ENCODE data around the gene CTNND2. TPM values are rescaled to one million over a fixed set of nuclear protein-coding genes. Genes with fewer than 3 reads are reported as not detected.

Gene CTNND2
- total RNA-seq, 4 donors from 2014 or later = 0.22 to 2.8 (median 0.39) TPM

GRCh38 chr5:11483630-11484029 lies 420.6 kb downstream of the CTNND2 start:
- intact Hi-C loops (cut with DNase I) = no loop called here
- Histone ChIP-seq H3K36me3 (no peaks in the 10 kb centered on the region), H3K27ac (no peak overlapping the region), H3K4me3 (replicated peaks in 1 of 3) (no peak overlapping the region), H3K9me3 (no peaks in the 10 kb centered on the region), H3K27me3 (no peaks in the 10 kb centered on the region), H3K4me1 (peaks cover 11% of the 10 kb centered on the region in 2 donors)
- peak; percentile 33 to 35 for DNase-seq
- WGBS, 2 donors = 26 to 40% methylated on average over 5 of the region's 5 CpGs
- no peak for TF ChIP-seq POLR2A (IDR thresholded peaks at IDR 0.05)
- no peak for TF ChIP-seq CTCF (IDR thresholded peaks at IDR 0.05)

GRCh38 chr5:11482011-11482410 lies 422.2 kb downstream of the CTNND2 start:
- Histone ChIP-seq H3K27me3 (no peaks in the 10 kb centered on the region), H3K4me3 (replicated peaks in 1 of 3) (no peak overlapping the region), H3K9me3 (no peaks in the 10 kb centered on the region), H3K4me1 (peaks cover 11% of the 10 kb centered on the region in 2 donors), H3K27ac (no peak overlapping the region), H3K36me3 (no peaks in the 10 kb centered on the region)
- TF ChIP-seq POLR2A (IDR thresholded peaks at IDR 0.05) = no peak
- no peak for TF ChIP-seq CTCF (IDR thresholded peaks at IDR 0.05)
- intact Hi-C loops (cut with DNase I) = no loop called here
- WGBS, 2 donors = 90 to 94% methylated on average over 4 of the region's 4 CpGs
- DNase-seq = no peak

GRCh38 chr5:11477786-11478185 lies 426.5 kb downstream of the CTNND2 start:
- intact Hi-C loops (cut with DNase I) = no loop called here
- H3K36me3 ChIP-seq = no peaks in the 10 kb centered on the region
- no peak for TF ChIP-seq POLR2A (IDR thresholded peaks at IDR 0.05)
- TF ChIP-seq CTCF (IDR thresholded peaks at IDR 0.05) = no peak
- WGBS, 2 donors = 68 to 78% methylated on average over 3 of the region's 3 CpGs
- no peak overlapping the region for H3K27ac ChIP-seq
- no peak overlapping the region for H3K4me3 ChIP-seq (replicated peaks in 1 of 3)
- H3K27me3 ChIP-seq = no peaks in the 10 kb centered on the region
- H3K9me3 ChIP-seq = no peaks in the 10 kb centered on the region
- peaks cover 0 to 1% of the 10 kb centered on the region in 2 donors for H3K4me1 ChIP-seq
- DNase-seq = no peak

- TF ChIP-seq CTCF (IDR thresholded peaks at IDR 0.05) (no peak), POLR2A (IDR thresholded peaks at IDR 0.05) (no peak)
- Histone ChIP-seq H3K36me3 (no peaks in the 10 kb centered on the region), H3K27me3 (no peaks in the 10 kb centered on the region), H3K27ac (no peak overlapping the region), H3K4me1 (no peaks in the 10 kb centered on the region), H3K4me3 (replicated peaks in 1 of 3) (no peak overlapping the region), H3K9me3 (no peaks in the 10 kb centered on the region)
- intact Hi-C loops (cut with DNase I) = no loop called here
- no peak for DNase-seq
- WGBS, 2 donors = 35 to 37% methylated on average over 2 of the region's 2 CpGs
These were observed 427.4 kb downstream of the CTNND2 start for GRCh38 chr5:11476866-11477265.

- no peak for TF ChIP-seq CTCF (IDR thresholded peaks at IDR 0.05)
- TF ChIP-seq POLR2A (IDR thresholded peaks at IDR 0.05) = no peak
- no peak for DNase-seq
- Histone ChIP-seq H3K4me1 (no peaks in the 10 kb centered on the region), H3K27me3 (no peaks in the 10 kb centered on the region), H3K4me3 (replicated peaks in 1 of 3) (no peak overlapping the region), H3K27ac (no peak overlapping the region), H3K36me3 (no peaks in the 10 kb centered on the region), H3K9me3 (no peaks in the 10 kb centered on the region)
- intact Hi-C loops (cut with DNase I) = no loop called here
- 94 to 95% methylated on average over 6 of the region's 6 CpGs for WGBS, 2 donors
These were observed 435.8 kb downstream of the CTNND2 start for GRCh38 chr5:11468334-11469039.

Measured in thyroid gland (tissue), 4 donors.